NOMO-1 treated with DMSO at 0.1 percent for 48 hours (cell line): ENCODE results near the gene NSRP1.
"Not testable (repeated sequence)": the region's sequence is repeated elsewhere in the genome, so short reads cannot be mapped to it uniquely, and the experiment has no call there.

ENCODE experiments used
- DNase-seq: peaks from one replicate; lab custom pipeline; 2025; ENCODE audit not compliant: unreplicated experiment; lab: John Stamatoyannopoulos, UW

NSRP1 gene

GRCh38 chr17:30116661-30117551 is at the start of gene NSRP1:
Gene NSRP1, plus strand, starts transcription at chr17:30116816. Its CDS starts 28 bp downstream, at chr17:30116844.
- DNase-seq: peak; percentile 88

GRCh38 chr17:30068465-30068864 is 48.2 kb upstream of the NSRP1 start:
- DNase-seq: no peak

- no peak for DNase-seq
Measured at GRCh38 chr17:30074254-30074653, 42.4 kb upstream of the NSRP1 start.

GRCh38 chr17:30074730-30075129 is 41.9 kb upstream of the NSRP1 start:
- DNase-seq: no peak

GRCh38 chr17:30082773-30083172 is 33.8 kb upstream of the NSRP1 start:
- DNase-seq: no peak

GRCh38 chr17:30084788-30085187 is 31.8 kb upstream of the NSRP1 start:
- DNase-seq: no peak

- peak; percentile 32 for DNase-seq
Measured at GRCh38 chr17:30086896-30087295, 29.7 kb upstream of the NSRP1 start.

- not testable (repeated sequence) for DNase-seq
Measured at GRCh38 chr17:30087431-30087830, 29.2 kb upstream of the NSRP1 start.

- no peak for DNase-seq
Measured at GRCh38 chr17:30091121-30091670, 25.4 kb upstream of the NSRP1 start.

- no peak for DNase-seq
Measured at GRCh38 chr17:30091771-30092170, 24.8 kb upstream of the NSRP1 start.

GRCh38 chr17:30092886-30093285 is 23.7 kb upstream of the NSRP1 start:
- no peak for DNase-seq

- peak; percentile 47 for DNase-seq
Measured at GRCh38 chr17:30093463-30094147, 23.0 kb upstream of the NSRP1 start.

GRCh38 chr17:30095507-30096244 is 20.9 kb upstream of the NSRP1 start:
- DNase-seq: peak; percentile 40

- no peak for DNase-seq
Measured at GRCh38 chr17:30101686-30102390, 14.8 kb upstream of the NSRP1 start.

GRCh38 chr17:30103921-30104320 is 12.7 kb upstream of the NSRP1 start:
- DNase-seq: peak; percentile 77

GRCh38 chr17:30104575-30105339 is 11.9 kb upstream of the NSRP1 start:
- DNase-seq: peak; percentile 100

GRCh38 chr17:30112794-30113193 is 3.8 kb upstream of the NSRP1 start:
- DNase-seq: no peak

- no peak for DNase-seq
Measured at GRCh38 chr17:30113213-30113612, 3.4 kb upstream of the NSRP1 start.

- DNase-seq: no peak
Measured at GRCh38 chr17:30116345-30116660, 313 bp upstream of the NSRP1 start.

GRCh38 chr17:30117675-30118081 is 1.1 kb downstream of the NSRP1 start:
- DNase-seq: peak; percentile 18
